Right lobe of liver (tissue), 6 donors: ENCODE data around the gene RIPOR2. TPM values are rescaled to one million over a fixed set of nuclear protein-coding genes. Genes with fewer than 3 reads are reported as not detected.

Experiments
- ATAC-seq, 4 donors: fragments of 200-7000 bp; cut with Tn5 transposase; one replicate each; pipeline ENCODE4 v1.9.1; 2020; ENCODE audit warnings: mild to moderate bottlenecking in 4 of 4, moderate library complexity in 4 of 4
- DNase-seq, 3 donors: peaks; one replicate each; pipeline ENCODE4 v3.0.0-alpha.2; 2020
- H3K27ac ChIP-seq, 3 donors: fragments of 200-600 bp; one replicate each; pipeline ENCODE4 v1.8.0; 2022
- H3K27me3 ChIP-seq, 2 donors: fragments of 200-600 bp; one replicate each; pipeline ENCODE4 v1.8.0; 2022
- H3K36me3 ChIP-seq, 4 donors: fragments of 200-600 bp; sonication (generic) in 1 of 4; one replicate each; pipeline versions ENCODE4 v1.5.1 to v1.8.0; 2017 to 2022; ENCODE audit warnings: control low read depth in 1 of 4
- H3K4me1 ChIP-seq, 4 donors: fragments of 200-600 bp; sonication (generic) in 1 of 4; one replicate each; pipeline versions ENCODE4 v1.5.1 to v1.8.0; 2017 to 2022; ENCODE audit warnings: control low read depth in 1 of 4
- H3K4me3 ChIP-seq, 3 donors: fragments of 200-600 bp; one replicate each; pipeline ENCODE4 v1.8.0; 2022
- H3K9me3 ChIP-seq, 4 donors: fragments of 200-600 bp; sonication (generic) in 1 of 4; one replicate each; pipeline versions ENCODE4 v1.5.1 to v1.8.0; 2017 to 2022; ENCODE audit warnings: control low read depth in 1 of 4
- CTCF ChIP-seq, 4 donors: fragments of 200-600 bp in 3 of 4; fragments of 450-650 bp in 1 of 4; IDR thresholded peaks; one replicate each; pipeline versions ENCODE4 v1.5.1 to v1.8.0; 2016 to 2022; ENCODE audit warnings: antibody characterized with exemption in 4 of 4, mild to moderate bottlenecking in 2 of 4
- POLR2A ChIP-seq: fragments of 450-650 bp; IDR thresholded peaks from one replicate; pipeline ENCODE4 v1.6.1; 2017; ENCODE audit warnings: antibody characterized with exemption, mild to moderate bottlenecking
- WGBS: methylation state at CpG from one replicate; pipeline ENCODE4 v1.1.6; 2018; ENCODE audit warnings: low coverage, low lambda C conversion rate; ENCODE audit not compliant: insufficient coverage; ENCODE audit errors: missing lambda C conversion rate; 5-methylcytosine and 5-hydroxymethylcytosine counted together
- intact Hi-C, 2 donors: fragments of 100-400 bp; cut with DNase I; formaldehyde crosslinking; loops; one replicate each; pipeline versions ENCODE4 v1.11.2 to v1.14.1; 2022
- total RNA-seq, 6 experiments: library from RNA; depleted of rRNA in 2 of 6; stranded (reverse); fragments of >200 nt in 2 of 6; fragmentation: NEBNext Ultra II Directional in 3 of 6; extraction: Animal tissue kit (Norgen Biotek cat#: 25700) in 3 of 6; gene quantifications; one replicate each; pipeline versions ENCODE4 v1.1.0 to v1.2.4, GENCODE V29; 2016 to 2023
- donor health status: DM: no; HTN: yes; CAD: no.
- donor health status: DM: no; HTN: no; CAD: no.
- donor health status: DM: no; HTN: no; CAD: no.
- donor health status: DM: no; HTN: yes; CAD: no.
- donor health status: DM: no; HTN: yes; CAD: no.

Gene RIPOR2
- total RNA-seq, 6 experiments from 2014 or later: 1.8 to 4.6 (median 3.5) TPM

DNA sequence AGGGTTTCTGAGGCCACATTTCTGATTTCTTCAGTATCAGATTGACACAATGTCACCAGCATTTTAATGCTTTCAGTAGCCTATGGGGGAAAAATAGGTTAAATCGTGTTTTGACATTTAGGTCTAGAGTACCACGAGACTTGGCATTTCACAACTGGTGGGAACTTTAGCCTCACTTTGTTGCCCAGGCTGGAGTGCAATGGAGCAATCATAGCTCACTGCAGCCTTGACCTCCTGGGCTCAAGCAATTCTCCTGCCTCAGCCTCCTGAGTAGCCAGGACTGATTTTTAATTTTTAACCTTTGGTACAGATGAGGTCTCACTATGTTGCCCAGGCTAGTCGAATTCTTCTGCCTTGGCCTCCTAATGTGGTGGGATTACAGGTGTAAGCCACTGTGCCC, 126.0 kb downstream of the RIPOR2 start:
- no peak overlapping the region for H3K4me3 ChIP-seq
- peaks cover 0 to 9% (median 0%) of the 10 kb centered on the region in 4 donors for H3K4me1 ChIP-seq
- no peaks in the 10 kb centered on the region for H3K9me3 ChIP-seq
- ATAC-seq (peak in 3 of 4 donors; percentile 26 to 50 (median 46)), DNase-seq (no peak)
- intact Hi-C loops: no loop called here
- no peaks in the 10 kb centered on the region for H3K36me3 ChIP-seq
- TF ChIP-seq CTCF (IDR thresholded peaks at IDR 0.05) (no peak), POLR2A (no peak)
- H3K27ac ChIP-seq: no peak overlapping the region
- WGBS: 35% methylated on average over 2 of the region's 3 CpGs
- H3K27me3 ChIP-seq: no peaks in the 10 kb centered on the region

- intact Hi-C loops: no loop called here
- peaks cover 0 to 9% (median 0%) of the 10 kb centered on the region in 4 donors for H3K4me1 ChIP-seq
- H3K27me3 ChIP-seq: no peaks in the 10 kb centered on the region
- no peaks in the 10 kb centered on the region for H3K36me3 ChIP-seq
- TF ChIP-seq POLR2A (no peak), CTCF (IDR thresholded peaks at IDR 0.05) (no peak)
- no peak overlapping the region for H3K4me3 ChIP-seq
- ATAC-seq (no peak), DNase-seq (no peak)
- WGBS: 87% methylated on average over 3 of the region's 3 CpGs
- no peak overlapping the region for H3K27ac ChIP-seq
- no peaks in the 10 kb centered on the region for H3K9me3 ChIP-seq
Measured at GRCh38 chr6:24807584-24807983, 128.2 kb downstream of the RIPOR2 start.

DNA sequence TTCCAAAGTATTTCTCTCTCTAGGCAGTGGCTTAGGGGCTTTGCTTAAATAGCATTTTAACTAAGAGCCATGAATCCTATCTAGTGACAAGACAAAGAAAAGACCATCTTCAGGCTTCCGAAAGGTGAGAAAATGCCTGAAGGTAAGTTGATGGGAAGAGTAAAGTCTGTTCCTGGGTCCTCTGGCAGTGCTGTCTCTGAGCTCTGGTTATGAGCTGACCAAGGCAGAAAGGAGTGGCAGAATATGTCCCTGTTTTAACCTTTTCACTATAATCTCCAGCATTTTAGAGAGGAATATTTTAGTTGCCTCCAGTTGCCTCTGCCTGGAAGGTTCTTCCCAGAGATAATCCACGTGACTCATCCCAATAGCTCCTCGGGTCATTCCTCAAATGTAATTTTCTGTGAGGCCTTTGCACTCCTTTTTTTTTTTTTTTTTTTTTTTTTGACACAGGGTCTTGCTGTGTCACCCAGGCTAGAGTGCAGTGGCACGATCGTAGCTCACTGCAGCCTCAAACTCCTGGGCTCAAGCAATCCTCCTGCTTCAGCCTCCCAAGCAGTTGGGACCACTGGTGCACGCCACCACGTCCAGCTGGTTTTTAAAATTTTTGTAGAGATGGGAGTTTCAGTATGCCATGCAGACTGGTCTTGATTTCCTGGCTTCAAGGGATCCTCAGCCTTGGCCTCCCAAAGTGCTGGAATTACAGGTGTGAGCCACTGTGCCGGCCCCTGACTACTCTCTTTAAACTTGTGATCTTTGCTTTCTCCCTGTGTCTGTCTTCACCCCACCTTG, 133.3 kb downstream of the RIPOR2 start:
- peaks cover 0 to 8% (median 0%) of the 10 kb centered on the region in 4 donors for H3K4me1 ChIP-seq
- no peak overlapping the region for H3K27ac ChIP-seq
- intact Hi-C loops: no loop called here
- H3K27me3 ChIP-seq: no peaks in the 10 kb centered on the region
- DNase-seq (no peak), ATAC-seq (no peak)
- 91% methylated on average over 7 of the region's 8 CpGs for WGBS
- TF ChIP-seq POLR2A (no peak), CTCF (IDR thresholded peaks at IDR 0.05) (no peak)
- no peak overlapping the region for H3K4me3 ChIP-seq
- H3K9me3 ChIP-seq: no peaks in the 10 kb centered on the region
- no peaks in the 10 kb centered on the region for H3K36me3 ChIP-seq

GRCh38 chr6:24799541-24799915, 136.2 kb downstream of the RIPOR2 start:
- Histone ChIP-seq H3K9me3 (no peaks in the 10 kb centered on the region), H3K4me1 (peaks cover 0 to 8% (median 0%) of the 10 kb centered on the region in 4 donors), H3K27me3 (no peaks in the 10 kb centered on the region), H3K27ac (no peak overlapping the region), H3K36me3 (no peaks in the 10 kb centered on the region), H3K4me3 (no peak overlapping the region)
- intact Hi-C loops: no loop called here
- 83% methylated on average over 1 of the region's 1 CpG for WGBS
- ATAC-seq: peak in 2 of 4 donors; percentile 30 to 48
- TF ChIP-seq POLR2A (no peak), CTCF (IDR thresholded peaks at IDR 0.05) (no peak)
- DNase-seq: no peak
